ENCODE results near the gene CDPF1.
"Not testable (repeated sequence)": the region's sequence is repeated elsewhere in the genome, so short reads cannot be mapped to it uniquely, and the experiment has no call there.

CDPF1 gene

DNA sequence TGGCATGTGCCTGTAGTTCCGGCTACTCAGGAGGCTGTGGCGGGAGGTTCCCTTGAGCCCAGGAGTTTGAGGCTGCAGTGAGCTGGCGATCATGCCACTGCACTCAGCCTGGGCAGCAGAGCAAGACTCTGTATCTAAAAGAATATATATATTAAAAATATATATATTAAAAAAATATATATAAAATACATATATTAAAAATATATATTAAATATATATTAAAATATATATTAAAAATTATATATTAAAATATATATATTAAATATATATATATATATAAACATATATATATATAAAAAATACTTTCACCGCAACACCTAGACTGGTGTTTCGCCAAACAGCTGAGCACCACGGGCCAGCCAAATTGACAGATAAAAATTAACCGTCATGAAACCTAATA is 26.5 kb upstream of the CDPF1 start:
- Histone ChIP-seq H3K36me3 (ENCODE audit: control insufficient read depth, insufficient read depth, low read length) (peaks cover 63% of the 10 kb centered on the region), H3K4me1 (ENCODE audit: control insufficient read depth, insufficient read depth, low read length) (no peaks in the 10 kb centered on the region), H3K27me3 (ENCODE audit: control insufficient read depth, insufficient read depth, low read length) (no peaks in the 10 kb centered on the region), H3K9ac (ENCODE audit: low read length) (no peak overlapping the region), H3K4me3 (ENCODE audit: low read length) (no peak overlapping the region), H3K27ac (ENCODE audit: low read depth, low read length) (no peak overlapping the region)

DNA sequence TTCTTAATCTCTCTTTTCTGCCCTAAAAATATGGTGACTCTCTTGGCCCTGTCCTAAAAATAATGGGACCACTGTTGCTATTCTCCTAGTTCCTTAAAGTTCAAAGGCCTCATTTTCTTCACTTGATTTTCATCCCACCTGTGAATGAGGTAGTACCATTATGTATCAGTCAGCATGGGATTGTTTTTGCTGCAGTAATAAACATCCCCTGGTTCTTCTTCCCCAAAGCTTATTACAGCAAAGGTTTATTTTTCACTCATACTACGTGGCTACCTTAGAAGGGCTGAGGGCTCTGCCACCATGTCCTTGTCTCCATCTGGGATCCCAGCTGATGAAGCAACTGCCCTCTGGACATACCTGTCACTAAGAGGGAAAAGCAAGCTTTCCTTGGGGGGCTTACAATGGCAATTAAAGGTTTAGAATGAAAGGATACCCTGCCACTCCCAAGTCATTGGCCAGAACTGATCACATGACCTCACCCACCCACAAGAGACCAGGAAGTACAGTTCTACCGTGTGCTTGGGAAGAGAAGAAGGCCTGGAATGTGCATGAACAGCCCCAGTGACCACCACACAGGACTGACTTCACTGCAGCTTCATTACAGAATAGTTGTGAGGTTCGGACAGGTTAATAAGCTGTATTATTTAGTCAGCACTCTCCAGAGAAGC is 25.5 kb upstream of the CDPF1 start:
- Histone ChIP-seq H3K4me1 (ENCODE audit: control insufficient read depth, insufficient read depth, low read length) (no peaks in the 10 kb centered on the region), H3K27ac (ENCODE audit: low read depth, low read length) (no peak overlapping the region), H3K27me3 (ENCODE audit: control insufficient read depth, insufficient read depth, low read length) (no peaks in the 10 kb centered on the region), H3K4me3 (ENCODE audit: low read length) (no peak overlapping the region), H3K36me3 (ENCODE audit: control insufficient read depth, insufficient read depth, low read length) (peaks cover 57% of the 10 kb centered on the region), H3K9ac (ENCODE audit: low read length) (no peak overlapping the region)

DNA sequence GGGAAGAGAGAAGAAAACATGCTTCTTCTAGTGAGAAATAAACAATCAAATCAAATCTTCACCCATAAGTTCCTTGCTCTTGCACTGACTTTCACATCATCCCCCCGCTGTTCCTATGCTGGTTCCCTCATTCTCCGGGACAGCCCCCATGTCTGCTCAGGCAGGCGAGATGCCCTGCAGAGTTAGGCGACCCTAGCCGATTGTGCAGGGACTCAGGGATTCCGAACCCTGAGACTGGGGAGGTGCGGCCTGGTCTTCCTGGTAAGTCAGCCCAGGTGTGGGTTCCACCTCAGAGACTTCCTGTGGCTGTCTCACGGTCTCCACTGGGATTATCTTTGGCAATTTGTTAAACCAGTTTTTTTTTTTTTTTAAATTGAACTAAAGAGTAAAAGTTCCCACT is 24.3 kb upstream of the CDPF1 start:
- no peak overlapping the region for H3K9ac ChIP-seq (ENCODE audit: low read length)
- no peaks in the 10 kb centered on the region for H3K27me3 ChIP-seq (ENCODE audit: control insufficient read depth, insufficient read depth, low read length)
- H3K27ac ChIP-seq (ENCODE audit: low read depth, low read length): no peak overlapping the region
- H3K4me3 ChIP-seq (ENCODE audit: low read length): no peak overlapping the region
- peaks cover 48% of the 10 kb centered on the region for H3K36me3 ChIP-seq (ENCODE audit: control insufficient read depth, insufficient read depth, low read length)
- H3K4me1 ChIP-seq (ENCODE audit: control insufficient read depth, insufficient read depth, low read length): no peaks in the 10 kb centered on the region

DNA sequence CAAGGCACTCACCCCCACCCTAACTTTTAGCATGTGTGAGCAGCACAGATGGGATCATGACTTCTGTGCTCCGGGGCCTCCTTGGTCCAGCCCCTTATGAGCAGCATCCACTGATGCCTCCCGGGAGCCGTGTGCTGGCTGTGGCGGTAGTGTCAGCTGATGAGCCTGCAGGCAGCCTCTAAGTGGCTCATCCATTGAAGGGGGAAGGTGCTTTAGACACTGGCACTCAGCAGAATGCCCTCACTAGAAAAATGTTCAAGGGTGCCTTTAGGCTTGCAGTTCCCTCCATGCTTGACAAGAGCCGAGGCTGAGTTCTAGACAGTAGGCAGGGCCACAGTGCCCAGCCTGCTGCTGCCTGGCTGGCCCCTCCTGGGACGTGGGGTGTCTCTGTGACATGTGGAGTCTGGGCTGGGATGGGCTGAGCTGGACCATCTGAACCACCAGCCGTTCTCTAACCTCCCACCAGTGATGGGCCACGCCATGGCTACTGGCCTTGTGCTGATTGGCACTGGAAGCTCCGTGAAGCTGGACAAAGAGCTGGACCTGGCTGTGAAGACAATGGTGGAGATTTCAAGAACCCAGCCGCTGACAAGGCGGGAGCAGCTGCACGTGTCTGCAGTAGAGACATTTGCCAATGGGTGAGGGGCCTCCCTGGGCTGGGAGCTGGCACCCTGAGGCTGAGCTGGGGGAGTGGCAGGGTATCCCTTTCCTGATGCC is 23.5 kb upstream of the CDPF1 start:
- no peaks in the 10 kb centered on the region for H3K27me3 ChIP-seq (ENCODE audit: control insufficient read depth, insufficient read depth, low read length)
- H3K9ac ChIP-seq (ENCODE audit: low read length): no peak overlapping the region
- H3K36me3 ChIP-seq (ENCODE audit: control insufficient read depth, insufficient read depth, low read length): peaks cover 42% of the 10 kb centered on the region
- no peaks in the 10 kb centered on the region for H3K4me1 ChIP-seq (ENCODE audit: control insufficient read depth, insufficient read depth, low read length)
- no peak overlapping the region for H3K27ac ChIP-seq (ENCODE audit: low read depth, low read length)
- no peak overlapping the region for H3K4me3 ChIP-seq (ENCODE audit: low read length)

DNA sequence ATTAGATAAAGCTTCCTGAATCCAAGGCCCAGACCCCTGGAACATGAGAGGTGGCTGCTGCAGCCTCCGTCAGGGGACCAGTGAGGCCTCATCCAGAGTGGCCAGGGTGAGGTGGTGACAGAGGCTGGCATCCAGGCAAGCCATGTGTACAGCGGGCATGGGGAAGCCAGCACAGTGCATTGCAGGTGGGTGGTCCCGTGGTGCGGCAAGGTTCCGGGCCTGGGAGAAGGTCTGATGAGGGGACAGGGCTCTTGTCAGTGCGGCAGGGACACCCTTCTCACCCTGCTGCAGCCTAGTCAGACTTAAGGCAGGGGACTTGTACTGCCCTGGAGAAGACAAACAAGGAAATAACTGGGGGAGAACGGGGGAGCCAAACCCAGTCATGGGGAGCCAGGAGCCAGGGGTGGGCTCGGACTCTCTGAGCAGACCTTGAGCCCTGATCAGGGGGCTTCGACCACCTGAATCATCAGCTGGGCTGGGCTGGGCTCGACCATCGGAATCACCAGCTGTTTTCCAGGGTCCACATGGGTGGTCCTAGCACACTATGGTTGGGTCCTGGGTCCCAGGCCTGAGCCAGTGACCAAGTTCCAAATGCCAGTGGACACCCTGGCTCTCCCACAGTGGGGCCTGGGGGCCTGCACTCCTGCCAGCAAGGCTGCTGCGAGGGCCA is 22.8 kb upstream of the CDPF1 start:
- H3K27ac ChIP-seq (ENCODE audit: low read depth, low read length): no peak overlapping the region
- no peak overlapping the region for H3K4me3 ChIP-seq (ENCODE audit: low read length)
- peaks cover 4% of the 10 kb centered on the region for H3K4me1 ChIP-seq (ENCODE audit: control insufficient read depth, insufficient read depth, low read length)
- H3K27me3 ChIP-seq (ENCODE audit: control insufficient read depth, insufficient read depth, low read length): no peaks in the 10 kb centered on the region
- no peak overlapping the region for H3K9ac ChIP-seq (ENCODE audit: low read length)
- peaks cover 35% of the 10 kb centered on the region for H3K36me3 ChIP-seq (ENCODE audit: control insufficient read depth, insufficient read depth, low read length)

DNA sequence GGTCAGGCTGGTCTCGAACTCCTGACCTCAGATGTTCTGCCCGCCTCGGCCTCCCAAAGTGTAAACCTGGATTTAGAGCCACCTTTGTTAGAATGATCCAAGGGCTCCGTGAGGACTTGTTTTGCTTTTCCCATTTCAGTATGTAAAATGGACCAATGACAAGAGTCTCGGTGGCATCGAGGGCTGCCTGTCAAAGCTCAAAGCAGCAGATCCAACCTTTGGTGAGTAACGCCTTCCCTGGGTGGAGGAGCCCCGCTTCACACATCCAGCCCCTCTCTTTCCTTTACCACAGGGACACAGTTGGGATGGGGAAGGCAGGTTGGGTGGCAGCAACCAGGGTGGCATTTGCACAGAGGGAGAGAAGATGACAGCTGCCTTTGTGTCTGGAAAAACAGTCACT is 22.1 kb upstream of the CDPF1 start:
- H3K4me3 ChIP-seq (ENCODE audit: low read length): no peak overlapping the region
- no peaks in the 10 kb centered on the region for H3K27me3 ChIP-seq (ENCODE audit: control insufficient read depth, insufficient read depth, low read length)
- peaks cover 6% of the 10 kb centered on the region for H3K4me1 ChIP-seq (ENCODE audit: control insufficient read depth, insufficient read depth, low read length)
- H3K9ac ChIP-seq (ENCODE audit: low read length): no peak overlapping the region
- H3K36me3 ChIP-seq (ENCODE audit: control insufficient read depth, insufficient read depth, low read length): peaks cover 31% of the 10 kb centered on the region
- H3K27ac ChIP-seq (ENCODE audit: low read depth, low read length): no peak overlapping the region

DNA sequence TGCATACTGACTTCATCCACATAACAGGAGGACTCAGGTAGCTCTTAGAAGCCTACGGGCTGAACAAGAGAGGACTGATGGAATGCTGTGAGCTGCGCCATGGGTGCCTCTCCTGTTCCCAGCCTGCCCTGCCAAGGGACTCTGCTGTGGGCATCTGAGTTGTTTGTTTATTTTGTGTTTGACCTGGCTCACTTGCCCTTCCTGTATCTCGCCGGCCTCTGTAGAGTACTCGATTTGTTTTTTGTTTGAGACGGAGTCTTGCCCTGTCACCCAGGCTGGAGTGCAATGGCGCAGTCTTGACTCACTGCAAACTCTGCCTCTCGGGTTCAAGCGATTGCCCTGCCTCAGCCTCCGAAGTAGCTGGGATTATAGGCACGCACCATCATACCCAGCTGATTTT is 19.5 kb upstream of the CDPF1 start:
- Histone ChIP-seq H3K9ac (ENCODE audit: low read length) (no peak overlapping the region), H3K4me1 (ENCODE audit: control insufficient read depth, insufficient read depth, low read length) (peaks cover 10% of the 10 kb centered on the region), H3K27ac (ENCODE audit: low read depth, low read length) (no peak overlapping the region), H3K4me3 (ENCODE audit: low read length) (no peak overlapping the region), H3K36me3 (ENCODE audit: control insufficient read depth, insufficient read depth, low read length) (peaks cover 18% of the 10 kb centered on the region), H3K27me3 (ENCODE audit: control insufficient read depth, insufficient read depth, low read length) (no peaks in the 10 kb centered on the region)

DNA sequence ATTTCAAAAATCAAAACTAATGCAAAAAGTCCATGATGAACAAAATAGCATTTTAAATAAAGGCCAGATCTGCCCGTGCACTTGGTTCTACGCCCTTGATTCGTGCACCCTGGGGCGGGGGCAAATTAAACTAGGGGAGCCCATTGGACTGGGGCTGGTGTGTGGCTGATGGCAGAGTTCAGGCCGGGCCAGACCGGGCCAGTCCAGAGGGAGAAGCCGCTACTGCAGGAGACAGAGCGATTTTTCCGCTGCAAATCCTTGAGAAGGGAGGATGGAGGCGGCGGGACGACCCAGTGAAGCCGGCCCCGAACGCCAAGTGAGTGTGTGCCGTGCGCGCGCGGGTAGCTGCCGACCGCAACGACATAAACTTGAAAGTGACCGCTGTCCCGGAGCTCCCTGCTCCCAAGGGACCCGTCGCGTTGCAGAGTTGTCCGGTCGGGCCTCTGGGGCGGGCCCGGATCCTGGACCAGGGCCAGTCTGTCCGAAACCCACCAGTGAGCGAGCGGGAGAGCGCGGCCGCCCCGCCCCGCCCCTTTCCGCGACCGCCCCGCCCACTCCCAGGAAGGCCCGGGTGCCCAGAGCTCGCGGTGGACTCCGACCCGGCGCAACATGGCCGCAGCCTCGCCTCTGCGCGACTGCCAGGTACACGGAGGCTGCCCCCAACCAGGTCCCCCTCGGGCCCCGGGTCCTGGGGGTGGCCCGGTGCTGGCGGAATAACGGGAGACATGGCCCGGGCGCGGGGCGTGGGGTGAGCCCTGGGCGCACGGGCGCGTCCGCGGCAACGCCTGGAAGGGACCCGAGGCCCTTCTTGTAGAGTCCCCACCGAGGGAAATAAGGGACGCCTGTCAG is 17.6 kb upstream of the CDPF1 start, which contains the start of gene TTC38:
Gene TTC38, plus strand, starts transcription at position 578 of the 849 bp plus-strand sequence. Its CDS starts 32 bp downstream, at position 610.
- peaks cover 10% of the 10 kb centered on the region for H3K4me1 ChIP-seq (ENCODE audit: control insufficient read depth, insufficient read depth, low read length)
- H3K27ac ChIP-seq (ENCODE audit: low read depth, low read length): peak within 1 kb of the TSS; percentile 74
- H3K4me3 ChIP-seq (ENCODE audit: low read length): peak within 1 kb of the TSS; percentile 91
- H3K36me3 ChIP-seq (ENCODE audit: control insufficient read depth, insufficient read depth, low read length): peaks cover 5% of the 10 kb centered on the region
- peak within 1 kb of the TSS; percentile 75 for H3K9ac ChIP-seq (ENCODE audit: low read length)
- H3K27me3 ChIP-seq (ENCODE audit: control insufficient read depth, insufficient read depth, low read length): no peaks in the 10 kb centered on the region

DNA sequence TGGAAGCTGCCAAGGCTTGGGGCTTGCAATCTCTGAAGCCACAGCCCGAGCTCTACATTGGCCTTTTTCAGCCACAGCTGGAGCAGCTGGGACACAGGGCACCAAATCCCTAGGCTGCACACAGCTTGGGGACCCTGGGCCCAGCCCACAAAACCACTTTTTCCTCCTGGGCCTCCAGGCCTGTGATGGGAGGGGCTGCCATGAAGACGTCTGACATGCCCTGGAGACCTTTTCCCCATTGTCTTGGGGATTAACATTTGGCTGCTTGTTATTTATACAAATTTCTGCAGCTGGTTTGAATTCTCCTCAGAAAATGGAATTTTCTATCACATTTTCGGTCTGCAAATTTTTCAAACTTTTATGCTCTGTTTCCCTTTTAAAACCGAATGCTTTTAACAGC is 15.5 kb upstream of the CDPF1 start:
- not testable (repeated sequence) for H3K27me3 ChIP-seq (ENCODE audit: control insufficient read depth, insufficient read depth, low read length); H3K9ac ChIP-seq (ENCODE audit: low read length); H3K27ac ChIP-seq (ENCODE audit: low read depth, low read length); H3K36me3 ChIP-seq (ENCODE audit: control insufficient read depth, insufficient read depth, low read length); H3K4me1 ChIP-seq (ENCODE audit: control insufficient read depth, insufficient read depth, low read length); H3K4me3 ChIP-seq (ENCODE audit: low read length)

DNA sequence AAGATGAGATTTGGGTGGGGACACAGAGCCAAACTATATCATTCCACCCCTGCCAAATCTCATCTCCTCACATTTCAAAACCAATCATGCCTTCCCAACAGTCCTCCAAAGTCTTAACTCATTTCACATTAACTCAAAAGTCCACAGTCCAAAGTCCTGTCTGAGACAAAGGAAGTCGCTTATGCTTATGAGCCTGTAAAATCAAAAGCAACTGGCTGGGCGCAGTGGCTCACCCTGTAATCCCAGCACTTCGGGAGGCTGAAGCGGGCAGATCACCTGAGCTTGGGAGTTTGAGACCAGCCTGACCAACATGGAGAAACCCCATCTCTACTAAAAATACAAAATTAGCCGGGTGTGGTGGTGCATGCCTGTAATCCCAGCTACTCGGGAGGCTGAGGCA is 14.4 kb upstream of the CDPF1 start:
- not testable (repeated sequence) for H3K9ac ChIP-seq (ENCODE audit: low read length); H3K36me3 ChIP-seq (ENCODE audit: control insufficient read depth, insufficient read depth, low read length); H3K27me3 ChIP-seq (ENCODE audit: control insufficient read depth, insufficient read depth, low read length); H3K4me3 ChIP-seq (ENCODE audit: low read length); H3K27ac ChIP-seq (ENCODE audit: low read depth, low read length); H3K4me1 ChIP-seq (ENCODE audit: control insufficient read depth, insufficient read depth, low read length)

DNA sequence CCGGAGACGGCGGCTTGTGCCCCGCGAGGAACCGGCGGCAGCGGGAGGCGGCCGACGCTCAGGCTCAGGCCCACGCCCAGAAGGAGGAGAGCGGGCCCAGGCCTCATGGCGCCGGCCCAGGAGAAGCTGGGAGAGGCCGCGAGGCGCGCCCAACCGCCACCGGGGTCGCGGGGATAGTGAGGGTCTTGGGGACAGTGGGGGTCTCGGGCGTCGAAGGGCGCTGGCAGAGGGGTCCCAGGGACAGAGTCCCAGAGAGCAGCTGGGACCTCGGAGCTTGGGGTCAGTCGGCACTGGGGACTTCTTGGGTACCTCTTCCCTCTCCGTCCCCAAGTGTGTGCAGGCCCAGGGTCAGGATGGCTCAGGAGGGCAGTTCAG is 13.1 kb upstream of the CDPF1 start, which contains the start of gene PKDREJ:
Gene PKDREJ, minus strand, starts transcription at position 128 of the 375 bp plus-strand sequence. Its CDS starts 21 bp downstream, at position 107.
- peaks cover 7% of the 10 kb centered on the region for H3K4me1 ChIP-seq (ENCODE audit: control insufficient read depth, insufficient read depth, low read length)
- H3K4me3 ChIP-seq (ENCODE audit: low read length): no peak within 1 kb of the TSS
- no peaks in the 10 kb centered on the region for H3K36me3 ChIP-seq (ENCODE audit: control insufficient read depth, insufficient read depth, low read length)
- no peaks in the 10 kb centered on the region for H3K27me3 ChIP-seq (ENCODE audit: control insufficient read depth, insufficient read depth, low read length)
- H3K9ac ChIP-seq (ENCODE audit: low read length): no peak within 1 kb of the TSS
- no peak within 1 kb of the TSS for H3K27ac ChIP-seq (ENCODE audit: low read depth, low read length)
